GM12874 (cell line): Measurements from ENCODE around the gene RAET1G.

Experiments used
- CTCF ChIP-seq: IDR thresholded peaks from 2 replicates; pipeline ENCODE4 v1.5.1; 2011; ENCODE audit warnings: low read depth, mild to moderate bottlenecking, control low read depth, low read length, moderate library complexity; ENCODE audit not compliant: insufficient read depth

Gene RAET1G

GRCh38 chr6:149936743-149937142 is 13.8 kb upstream of the RAET1G start:
- no peak for TF ChIP-seq CTCF

- TF ChIP-seq CTCF, result no peak
Observed at GRCh38 chr6:149935668-149936067, 12.7 kb upstream of the RAET1G start.

DNA sequence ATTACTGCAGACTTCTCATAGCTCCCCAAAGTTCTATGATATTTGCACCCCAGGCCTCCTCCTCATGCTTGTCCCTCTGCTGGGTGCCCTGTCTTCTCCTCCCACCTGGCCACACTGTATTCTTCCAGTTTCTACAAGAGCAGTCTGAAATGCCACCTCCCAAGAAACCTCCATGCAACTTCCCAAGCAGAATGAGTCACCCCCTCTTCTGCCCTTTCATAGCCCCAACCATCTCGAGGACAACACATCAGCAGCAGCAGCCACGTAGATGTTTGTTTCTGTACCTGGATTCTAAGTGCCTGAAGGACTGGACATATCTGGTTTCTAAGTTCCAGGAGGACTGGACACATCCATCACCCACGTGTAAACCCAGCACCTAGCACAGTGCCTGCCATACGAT is 12.3 kb upstream of the RAET1G start:
- TF ChIP-seq CTCF, result no peak

- TF ChIP-seq CTCF, result peak; percentile 60
Observed at GRCh38 chr6:149934249-149935156, 11.6 kb upstream of the RAET1G start.

GRCh38 chr6:149933461-149933860 is 10.5 kb upstream of the RAET1G start:
- TF ChIP-seq CTCF, result no peak

DNA sequence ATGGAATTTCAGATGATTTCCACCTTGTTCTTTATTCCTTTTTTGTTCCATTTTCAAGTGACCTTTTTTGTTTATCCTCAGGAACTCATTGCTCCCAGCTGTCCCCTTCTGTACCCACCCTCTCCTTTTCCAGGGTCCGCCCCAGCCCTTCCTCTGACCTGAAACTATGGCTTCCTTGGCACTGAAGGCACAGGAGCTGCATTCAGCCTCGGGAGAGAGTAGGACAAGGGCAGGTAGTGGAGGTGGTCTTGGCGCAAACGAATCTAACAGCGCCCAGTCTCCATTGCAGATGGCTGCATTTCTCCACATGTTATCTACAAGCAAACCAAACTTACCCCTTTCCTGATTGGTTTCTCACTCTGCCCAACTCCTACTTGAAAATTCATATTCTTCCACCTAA is 10.1 kb upstream of the RAET1G start:
- TF ChIP-seq CTCF, result no peak

- TF ChIP-seq CTCF, result no peak
Observed at GRCh38 chr6:149931501-149931900, 8.6 kb upstream of the RAET1G start.
